Cardiac septum (tissue), 1 donor: Measurements from ENCODE around the gene PLCG2. TPM values are rescaled to one million over a fixed set of nuclear protein-coding genes. Genes with fewer than 3 reads are reported as not detected.
"Not testable (repeated sequence)": the region's sequence is repeated elsewhere in the genome, so short reads cannot be mapped to it uniquely, and the experiment has no call there.

Experiments
- DNase-seq: peaks from one replicate; pipeline ENCODE4 v3.0.0-alpha.2; 2020; ENCODE audit warnings: low spot score
- intact Hi-C: fragments of 100-400 bp; cut with DNase I; formaldehyde crosslinking; loops from one replicate; pipeline ENCODE4 v1.14.0; 2022
- total RNA-seq: library from RNA; stranded (reverse); fragmentation: NEBNext Ultra II Directional; extraction: Animal tissue kit (Norgen Biotek cat#: 25700); gene quantifications from one replicate; pipeline ENCODE4 v1.2.1, GENCODE V29; 2021
- donor health status: DM: no; HTN: no; CAD: no.

The PLCG2 gene
- total RNA-seq, 1 donor from 2014 or later = 8.5 TPM

DNA sequence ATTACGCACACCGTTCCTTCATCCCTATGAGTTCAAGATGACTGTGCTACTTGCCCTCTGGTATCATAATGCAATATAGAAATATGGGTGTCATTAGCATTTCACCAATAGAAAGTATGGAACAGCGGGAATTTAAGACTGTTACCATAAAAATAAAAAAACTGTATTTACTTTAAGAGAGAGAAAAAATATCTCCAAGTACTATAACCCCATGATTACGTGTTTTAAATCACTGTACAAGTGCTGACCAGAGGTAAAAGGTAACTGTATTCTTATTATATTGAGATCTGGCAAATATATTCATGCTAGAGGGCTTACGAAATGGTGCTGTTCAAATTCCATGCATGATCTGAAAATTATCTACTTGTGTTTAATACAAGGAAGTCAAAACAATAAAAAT lies 226.9 kb downstream of the PLCG2 start:
- DNase-seq = no peak
- intact Hi-C loops = no loop called here

DNA sequence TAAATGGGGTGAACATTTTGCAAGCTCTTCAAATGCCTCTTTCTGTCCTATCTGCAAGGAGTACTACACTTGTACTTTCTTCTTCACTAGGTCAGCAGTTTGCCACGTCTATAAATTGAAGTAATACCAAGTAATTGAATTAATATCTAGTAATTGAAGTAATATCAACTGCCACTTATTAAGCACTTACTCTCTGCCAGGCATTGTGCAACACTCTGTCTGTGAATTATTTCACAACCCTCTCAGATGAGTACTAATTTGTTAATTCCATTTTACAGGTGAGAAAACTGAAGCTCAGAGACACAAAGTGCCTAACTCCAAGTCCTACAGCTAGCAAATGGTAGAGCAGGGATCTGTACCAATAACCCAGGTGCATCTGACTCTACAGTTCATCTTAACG lies 228.1 kb downstream of the PLCG2 start:
- DNase-seq = no peak
- intact Hi-C loops = no loop called here

DNA sequence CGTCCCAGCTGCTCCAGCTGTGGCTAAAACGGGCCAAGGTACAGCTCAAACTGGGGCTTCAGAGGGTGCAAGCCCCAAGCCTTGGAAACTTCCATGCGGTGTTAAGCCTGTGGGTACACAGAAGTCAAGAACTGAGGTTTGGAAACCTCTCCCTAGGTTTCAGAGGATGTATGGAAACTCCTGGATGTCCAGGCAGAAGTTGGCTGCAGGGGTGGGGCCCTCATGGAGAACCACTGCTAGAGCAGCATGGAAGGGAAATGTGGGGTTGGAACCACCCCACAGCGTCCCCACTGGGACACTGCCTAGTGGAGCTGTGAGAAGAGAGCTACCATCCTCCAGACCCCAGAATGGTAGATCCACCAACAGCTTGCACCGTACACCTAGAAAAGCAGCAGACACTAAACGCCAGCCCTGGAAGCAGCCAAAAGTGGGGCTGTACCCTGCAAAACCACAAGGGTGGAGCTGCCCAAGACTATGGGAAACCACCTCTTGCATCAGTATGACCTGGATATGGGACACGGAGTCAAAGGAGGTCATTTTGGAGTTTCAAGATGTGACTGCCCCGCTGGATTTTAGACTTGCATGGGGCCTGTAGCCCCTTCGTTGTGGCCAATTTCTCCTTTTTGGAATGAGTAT lies 230.0 kb downstream of the PLCG2 start:
- intact Hi-C loops = no loop called here
- no peak for DNase-seq

DNA sequence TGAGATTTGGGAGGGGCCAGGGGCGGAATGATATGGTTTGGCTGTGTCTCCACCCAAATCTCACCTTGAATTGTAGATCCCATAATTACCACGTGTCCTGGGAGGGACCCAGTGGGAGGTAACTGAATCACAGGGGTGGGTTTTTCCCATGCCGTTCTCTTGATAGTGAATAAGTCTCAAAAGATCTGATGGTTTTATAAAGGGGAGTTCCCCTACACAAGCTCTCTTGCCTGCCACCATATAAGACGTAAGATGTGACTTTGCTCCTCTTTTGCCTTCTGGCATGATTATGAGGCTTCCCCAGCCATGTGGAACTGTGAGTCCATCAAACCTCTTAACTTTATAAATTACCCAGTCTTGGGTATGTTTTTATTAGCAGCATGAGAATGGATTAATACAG lies 230.7 kb downstream of the PLCG2 start:
- intact Hi-C loops, DNase-seq: not testable (repeated sequence)

DNA sequence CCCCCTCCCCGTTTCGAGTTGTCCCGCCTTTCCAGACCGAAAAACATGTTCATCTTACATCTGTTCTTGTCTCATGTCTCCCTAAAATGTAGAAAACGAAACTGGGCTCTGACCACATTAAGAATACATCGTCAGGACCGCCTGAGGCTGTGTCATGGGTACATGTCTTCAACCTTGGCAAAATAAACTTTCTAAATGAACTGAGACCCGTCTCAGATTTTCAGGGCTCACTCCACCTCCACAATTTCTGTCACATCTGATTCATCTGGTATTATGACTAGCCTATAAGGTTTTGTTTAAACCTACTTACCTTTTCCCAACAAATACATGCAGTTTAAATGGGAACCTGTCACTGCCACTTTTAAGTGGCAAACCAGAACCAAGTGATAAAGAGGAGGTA lies 231.6 kb downstream of the PLCG2 start:
- DNase-seq = no peak
- intact Hi-C loops = no loop called here

DNA sequence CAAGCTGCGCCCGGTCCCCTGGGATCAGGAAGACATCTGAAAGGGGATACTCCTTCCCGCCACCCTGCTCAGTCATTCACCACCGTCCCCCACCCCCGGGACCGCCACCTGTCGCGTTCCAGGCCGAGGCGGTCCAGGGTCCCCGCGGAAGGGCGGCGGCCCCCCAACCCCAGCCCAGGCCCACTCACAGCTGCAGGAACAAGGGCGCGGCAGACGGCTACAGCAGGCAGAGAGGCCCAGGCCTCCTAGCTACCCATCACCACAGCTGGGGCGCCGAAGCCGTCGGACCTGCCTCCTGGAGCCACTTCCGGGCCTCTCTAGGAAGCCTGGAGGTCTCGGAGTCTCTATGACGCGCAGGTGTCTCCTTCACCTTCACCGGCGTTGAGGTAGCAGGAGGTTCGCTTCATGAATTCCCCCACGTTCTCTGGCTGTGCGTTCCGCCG lies 232.1 kb downstream of the PLCG2 start, which contains the start of gene SDR42E1:
TSS of gene SDR42E1 (minus strand) at position 272 of the 443 bp plus-strand sequence. CDS start 10,612 bp downstream, outside the sequence.
- DNase-seq = no peak
- intact Hi-C loops = no loop called here

Other genes with a start within 250 kb of the PLCG2 start
- 0.22 TPM for gene SDR42E1, start 232.2 kb downstream of the PLCG2 start, total RNA-seq